ENCODE data around the gene CHAF1A. TPM values are rescaled to one million over a fixed set of nuclear protein-coding genes. Genes with fewer than 3 reads are reported as not detected.

Gene CHAF1A
- total RNA-seq, 1 experiment from 2014 or later, result 30.0 TPM

- BruUV-seq (replicated peaks), result no TSS peak
These were observed 43.5 kb upstream of the CHAF1A start for GRCh38 chr19:4358709-4359626.

GRCh38 chr19:4359627-4360000, 42.8 kb upstream of the CHAF1A start:
- no peak overlapping the region for H3K4me3 ChIP-seq
- no peaks in the 10 kb centered on the region for H3K36me3 ChIP-seq (ENCODE audit: low read depth)
- no peaks in the 10 kb centered on the region for H3K79me2 ChIP-seq (ENCODE audit: low read depth)
- no peak for DNase-seq
- H3K27me3 ChIP-seq (ENCODE audit: insufficient read depth, low read depth), result no peaks in the 10 kb centered on the region
- H3K4me1 ChIP-seq (replicated peaks; ENCODE audit: insufficient read depth), result no peaks in the 10 kb centered on the region
- no peak for TF ChIP-seq EZH2 (IDR thresholded peaks at IDR 0.05; ENCODE audit: low read depth)
- TF ChIP-seq, protein P1, sequence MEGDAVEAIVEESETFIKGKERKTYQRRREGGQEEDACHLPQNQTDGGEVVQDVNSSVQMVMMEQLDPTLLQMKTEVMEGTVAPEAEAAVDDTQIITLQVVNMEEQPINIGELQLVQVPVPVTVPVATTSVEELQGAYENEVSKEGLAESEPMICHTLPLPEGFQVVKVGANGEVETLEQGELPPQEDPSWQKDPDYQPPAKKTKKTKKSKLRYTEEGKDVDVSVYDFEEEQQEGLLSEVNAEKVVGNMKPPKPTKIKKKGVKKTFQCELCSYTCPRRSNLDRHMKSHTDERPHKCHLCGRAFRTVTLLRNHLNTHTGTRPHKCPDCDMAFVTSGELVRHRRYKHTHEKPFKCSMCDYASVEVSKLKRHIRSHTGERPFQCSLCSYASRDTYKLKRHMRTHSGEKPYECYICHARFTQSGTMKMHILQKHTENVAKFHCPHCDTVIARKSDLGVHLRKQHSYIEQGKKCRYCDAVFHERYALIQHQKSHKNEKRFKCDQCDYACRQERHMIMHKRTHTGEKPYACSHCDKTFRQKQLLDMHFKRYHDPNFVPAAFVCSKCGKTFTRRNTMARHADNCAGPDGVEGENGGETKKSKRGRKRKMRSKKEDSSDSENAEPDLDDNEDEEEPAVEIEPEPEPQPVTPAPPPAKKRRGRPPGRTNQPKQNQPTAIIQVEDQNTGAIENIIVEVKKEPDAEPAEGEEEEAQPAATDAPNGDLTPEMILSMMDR (conservative IDR thresholded peaks at IDR 0.05), result no peak
- no TSS peak for BruUV-seq (replicated peaks)
- no peaks in the 10 kb centered on the region for H3K9me3 ChIP-seq (ENCODE audit: insufficient read depth, low read depth)
- no peak overlapping the region for H3K4me2 ChIP-seq
- no peak overlapping the region for H2AFZ ChIP-seq
- H3K9me2 ChIP-seq (ENCODE audit: insufficient read depth), result no peaks in the 10 kb centered on the region
- CTCF ChIA-PET, result no interaction called here
- no peaks in the 10 kb centered on the region for H4K20me1 ChIP-seq (ENCODE audit: insufficient read depth)
- intact Hi-C loops (cut with micrococcal nuclease; ENCODE audit: unreplicated experiment), result no loop called here
- no peak overlapping the region for H3K27ac ChIP-seq
- H3F3A ChIP-seq (ENCODE audit: insufficient read depth, low read depth), result no peaks in the 10 kb centered on the region
- POLR2A ChIA-PET (ENCODE audit: unreplicated experiment), result no interaction called here

More at GRCh38 chr19:4358709-4359626, 43.5 kb upstream of the CHAF1A start:
- no peaks in the 10 kb centered on the region for H3K9me2 ChIP-seq (ENCODE audit: insufficient read depth)
- POLR2A ChIA-PET (ENCODE audit: unreplicated experiment), result no interaction called here
- no peaks in the 10 kb centered on the region for H3K79me2 ChIP-seq (ENCODE audit: low read depth)
- no peak overlapping the region for H3K4me2 ChIP-seq
- intact Hi-C loops (cut with micrococcal nuclease; ENCODE audit: unreplicated experiment), result no loop called here
- H3K4me3 ChIP-seq, result no peak overlapping the region
- no peak overlapping the region for H3K27ac ChIP-seq
- no peaks in the 10 kb centered on the region for H3K27me3 ChIP-seq (ENCODE audit: insufficient read depth, low read depth)
- H3K4me1 ChIP-seq (replicated peaks; ENCODE audit: insufficient read depth), result no peaks in the 10 kb centered on the region
- H3K9me3 ChIP-seq (ENCODE audit: insufficient read depth, low read depth), result no peaks in the 10 kb centered on the region
- no peaks in the 10 kb centered on the region for H3K36me3 ChIP-seq (ENCODE audit: low read depth)
- H4K20me1 ChIP-seq (ENCODE audit: insufficient read depth), result no peaks in the 10 kb centered on the region
- no peak overlapping the region for H2AFZ ChIP-seq
- TF ChIP-seq, protein P1 (conservative IDR thresholded peaks at IDR 0.05), result no peak
- TF ChIP-seq EZH2 (IDR thresholded peaks at IDR 0.05; ENCODE audit: low read depth), result no peak
- no peaks in the 10 kb centered on the region for H3F3A ChIP-seq (ENCODE audit: insufficient read depth, low read depth)
- CTCF ChIA-PET, result no interaction called here
- DNase-seq, result no peak

DNA sequence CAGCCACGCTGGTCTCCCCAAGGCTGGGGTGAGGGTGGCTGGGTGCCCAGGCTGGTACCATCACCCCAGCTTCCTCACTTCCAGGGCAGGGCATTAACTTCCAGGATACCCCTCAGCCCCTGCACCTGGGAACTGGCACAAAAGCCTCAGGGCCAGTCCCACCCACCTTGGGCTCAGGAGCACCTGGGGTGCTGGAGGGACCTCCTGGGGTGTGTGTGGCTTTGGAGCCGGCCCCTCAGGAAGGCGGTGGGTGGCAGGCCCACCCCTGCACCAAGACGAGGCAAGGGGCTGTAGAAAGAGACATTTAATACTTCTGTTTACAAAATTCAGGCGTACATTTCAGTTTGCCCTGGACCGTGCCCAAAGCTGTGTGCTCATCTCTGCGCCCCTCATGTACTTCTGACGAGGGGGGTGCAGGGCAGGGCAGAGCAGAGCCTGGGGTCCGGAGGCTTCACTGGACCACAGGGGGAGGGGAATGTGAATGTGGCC, 42.3 kb upstream of the CHAF1A start:
- no TSS peak for BruUV-seq (replicated peaks)
- no peaks in the 10 kb centered on the region for H3K9me2 ChIP-seq (ENCODE audit: insufficient read depth)
- no peak overlapping the region for H3K4me2 ChIP-seq
- H4K20me1 ChIP-seq (ENCODE audit: insufficient read depth), result no peaks in the 10 kb centered on the region
- H2AFZ ChIP-seq, result no peak overlapping the region
- no peaks in the 10 kb centered on the region for H3K9me3 ChIP-seq (ENCODE audit: insufficient read depth, low read depth)
- H3K79me2 ChIP-seq (ENCODE audit: low read depth), result no peaks in the 10 kb centered on the region
- no peaks in the 10 kb centered on the region for H3K27me3 ChIP-seq (ENCODE audit: insufficient read depth, low read depth)
- H3K4me1 ChIP-seq (replicated peaks; ENCODE audit: insufficient read depth), result no peaks in the 10 kb centered on the region
- no peak for TF ChIP-seq EZH2 (IDR thresholded peaks at IDR 0.05; ENCODE audit: low read depth)
- TF ChIP-seq, protein P1 (conservative IDR thresholded peaks at IDR 0.05), result no peak
- intact Hi-C loops (cut with micrococcal nuclease; ENCODE audit: unreplicated experiment), result no loop called here
- no peak overlapping the region for H3K27ac ChIP-seq
- H3K36me3 ChIP-seq (ENCODE audit: low read depth), result no peaks in the 10 kb centered on the region
- ChIA-PET POLR2A (ENCODE audit: unreplicated experiment) (interaction anchor here (0.6 kb wide), 1 partner anchor 17 kb away, joined by 4 read pairs; the partner anchor contains the start of gene MPND), CTCF (no interaction called here)
- no peaks in the 10 kb centered on the region for H3F3A ChIP-seq (ENCODE audit: insufficient read depth, low read depth)
- DNase-seq, result no peak
- H3K4me3 ChIP-seq, result no peak overlapping the region

All from PC-9 (cell line).